Measurements from ENCODE around the gene STK32A. TPM values are rescaled to one million over a fixed set of nuclear protein-coding genes. Genes with fewer than 3 reads are reported as not detected.

STK32A gene
- total and polyA plus RNA-seq, 2 experiments from 2014 or later = 2.4 to 2.8 TPM

GRCh38 chr5:147344861-147345260 lies 110.0 kb downstream of the STK32A start (continued):
- TF ChIP-seq NANOG (IDR thresholded peaks at IDR 0.05; ENCODE audit: borderline replicate concordance) (no peak), ZNF114 (CRISPR knock-in tag; IDR thresholded peaks at IDR 0.05) (no peak), EZH2 (IDR thresholded peaks at IDR 0.05; ENCODE audit: low read depth, unreplicated experiment) (no peak), ZNF462 (CRISPR knock-in tag; IDR thresholded peaks at IDR 0.05) (no peak)

- peak; percentile 59; the same call in 2 of the 3 replicates for ATAC-seq
- no peaks in the 10 kb centered on the region for H3K27me3 Mint-ChIP-seq (ENCODE audit: insufficient read depth, low read depth, poor library complexity)
- Histone ChIP-seq H3K27ac (ENCODE audit: low read depth) (no peak overlapping the region), H3K27me3 (ENCODE audit: insufficient read depth) (no peaks in the 10 kb centered on the region), H3K4me1 (ENCODE audit: insufficient read depth) (no peaks in the 10 kb centered on the region), H4K20me1 (replicated peaks; ENCODE audit: insufficient read depth) (no peaks in the 10 kb centered on the region), H3K4me2 (no peak overlapping the region), H3K9me2 (ENCODE audit: insufficient read depth) (no peaks in the 10 kb centered on the region; the same call in 1 of the 2 replicates), H2AFZ (no peak overlapping the region), H3F3A (replicated peaks; ENCODE audit: low read depth) (no peaks in the 10 kb centered on the region), H3K79me2 (replicated peaks; ENCODE audit: insufficient read depth) (no peaks in the 10 kb centered on the region), H3K4me3 (no peak overlapping the region), H3K36me3 (ENCODE audit: insufficient read depth) (no peaks in the 10 kb centered on the region)
- peak; percentile 32 for DNase-seq (ENCODE audit: low spot score)
- H3K9me3 Mint-ChIP-seq = no peaks in the 10 kb centered on the region
- TF ChIP-seq CTCF (conservative IDR thresholded peaks at IDR 0.05; ENCODE audit: low read depth in 2 of 2) (peak; percentile 49 to 60), ZNF114 (CRISPR knock-in tag; IDR thresholded peaks at IDR 0.05) (no peak)
- H3K4me1 Mint-ChIP-seq = peaks cover 2% of the 10 kb centered on the region; the same call in 1 of the 3 replicates
- H3K27ac Mint-ChIP-seq = no peak overlapping the region
- H3K4me3 Mint-ChIP-seq = no peak overlapping the region
- H3K36me3 Mint-ChIP-seq (ENCODE audit: low read depth) = no peaks in the 10 kb centered on the region
These were observed 111.3 kb downstream of the STK32A start for GRCh38 chr5:147346006-147346561.
